ENCODE results near the gene REG4. TPM values are rescaled to one million over a fixed set of nuclear protein-coding genes. Genes with fewer than 3 reads are reported as not detected.
"Not testable (repeated sequence)": the region's sequence is repeated elsewhere in the genome, so short reads cannot be mapped to it uniquely, and the experiment has no call there.

REG4 gene
- total and polyA plus RNA-seq, 10 of the 15 experiments (the other 5 are each of a cell fraction or from before 2014, with no cell fraction given): not detected

GRCh38 chr1:119853155-119853554, 41.9 kb upstream of the REG4 start:
- Histone ChIP-seq H4K20me1 (ENCODE audit: control insufficient read depth, insufficient read depth) (no peaks in the 10 kb centered on the region), H3K4me3 (no peak overlapping the region), H3K36me3 (ENCODE audit: control insufficient read depth in 2 of 2, insufficient read depth in 2 of 2, low read length in 1 of 2) (no peaks in the 10 kb centered on the region), H2AFZ (ENCODE audit: control insufficient read depth, low read depth, low read length) (no peak overlapping the region), H3K4me1 (ENCODE audit: control insufficient read depth, insufficient read depth, low read length) (no peaks in the 10 kb centered on the region), H3K27me3 (replicated peaks in 1 of 2; ENCODE audit: control insufficient read depth in 2 of 2, insufficient read depth in 2 of 2, low read length in 1 of 2) (no peaks in the 10 kb centered on the region), H3K79me2 (ENCODE audit: control insufficient read depth, insufficient read depth, low read length) (no peaks in the 10 kb centered on the region), H3K9ac (ENCODE audit: control insufficient read depth, insufficient read depth, low read length) (no peak overlapping the region), H3K9me3 (replicated peaks; ENCODE audit: control insufficient read depth, insufficient read depth, low read length) (no peaks in the 10 kb centered on the region), H3K4me2 (ENCODE audit: control insufficient read depth, insufficient read depth) (no peak overlapping the region), H3K27ac (ENCODE audit: control insufficient read depth, insufficient read depth) (no peak overlapping the region)
- no peak for TF ChIP-seq NKRF (conservative IDR thresholded peaks at IDR 0.05)
- TF ChIP-seq RFX5 (IDR thresholded peaks at IDR 0.05; ENCODE audit: low read depth, low read length): no peak
- no peak for TF ChIP-seq CHD4 (IDR thresholded peaks at IDR 0.05)
- no peak for TF ChIP-seq RBBP5 (conservative IDR thresholded peaks at IDR 0.05)
- no peak for TF ChIP-seq SMAD5 (IDR thresholded peaks at IDR 0.05; ENCODE audit: low read depth)
- no peak for TF ChIP-seq MAX (IDR thresholded peaks at IDR 0.05; ENCODE audit: low read depth, low read length)
- no peak for TF ChIP-seq STAT3 (IDR thresholded peaks at IDR 0.05; ENCODE audit: low read depth, low read length)
- no peak for TF ChIP-seq ZBTB33 (IDR thresholded peaks at IDR 0.05)
- TF ChIP-seq RCOR1 (conservative IDR thresholded peaks at IDR 0.05; ENCODE audit: low read depth, low read length): no peak
- in situ Hi-C loops (cut with MboI): no loop called here
- RAD21 ChIA-PET (ENCODE audit: unreplicated experiment): no interaction called here
- no TSS peak for BruUV-seq (replicated peaks)
- DNase-seq (ENCODE audit: low read depth, low spot score): no peak
- POLR2A ChIA-PET: no interaction called here
- FAIRE-seq: no peak
- WGBS (ENCODE audit: insufficient coverage, insufficient replicate concordance, low lambda C conversion rate, missing lambda C conversion rate): 64% methylated on average over 17 of the region's 23 CpGs
- intact Hi-C loops (cut with micrococcal nuclease; ENCODE audit: unreplicated experiment): no loop called here
- CTCF ChIA-PET: interaction anchor here (1.2 to 1.5 kb wide), 2 partner anchors 8 to 17 kb away, joined by 3 read pairs; no protein-coding TSS in a partner anchor
- no peak for ATAC-seq
- SMC1A ChIA-PET (ENCODE audit: uncharacterized antibody, unreplicated experiment): interaction anchor here (0.6 kb wide), 1 partner anchor 727 kb away, joined by 3 read pairs; no protein-coding TSS in a partner anchor

- H3K9ac ChIP-seq (ENCODE audit: control insufficient read depth, insufficient read depth, low read length); H3K27ac ChIP-seq (ENCODE audit: control insufficient read depth, insufficient read depth); H3K4me1 ChIP-seq (ENCODE audit: control insufficient read depth, insufficient read depth, low read length); RAD21 ChIA-PET (ENCODE audit: unreplicated experiment); SMC1A ChIA-PET (ENCODE audit: uncharacterized antibody, unreplicated experiment); H4K20me1 ChIP-seq (ENCODE audit: control insufficient read depth, insufficient read depth); ATAC-seq; H3K9me3 ChIP-seq (replicated peaks; ENCODE audit: control insufficient read depth, insufficient read depth, low read length); H3K36me3 ChIP-seq (ENCODE audit: control insufficient read depth in 2 of 2, insufficient read depth in 2 of 2, low read length in 1 of 2); H3K79me2 ChIP-seq (ENCODE audit: control insufficient read depth, insufficient read depth, low read length); BruUV-seq (replicated peaks); H2AFZ ChIP-seq (ENCODE audit: control insufficient read depth, low read depth, low read length); intact Hi-C loops (cut with micrococcal nuclease; ENCODE audit: unreplicated experiment); H3K4me2 ChIP-seq (ENCODE audit: control insufficient read depth, insufficient read depth); in situ Hi-C loops (cut with MboI); FAIRE-seq; DNase-seq (ENCODE audit: low read depth, low spot score); H3K27me3 ChIP-seq (replicated peaks in 1 of 2; ENCODE audit: control insufficient read depth in 2 of 2, insufficient read depth in 2 of 2, low read length in 1 of 2); POLR2A ChIA-PET; H3K4me3 ChIP-seq: not testable (repeated sequence)
- 49% methylated on average over 6 of the region's 6 CpGs for WGBS (ENCODE audit: insufficient coverage, insufficient replicate concordance, low lambda C conversion rate, missing lambda C conversion rate)
- CTCF ChIA-PET: interaction anchor here (1.3 kb wide), 1 partner anchor 10 kb away, joined by 3 read pairs; no protein-coding TSS in a partner anchor
Measured at GRCh38 chr1:119844206-119844605, 32.9 kb upstream of the REG4 start.

Measured in GM12878 (cell line).